ENCODE data around the gene BZW2. TPM values are rescaled to one million over a fixed set of nuclear protein-coding genes. Genes with fewer than 3 reads are reported as not detected.

Gene BZW2
- total and polyA plus RNA-seq, 2 of the 13 experiments (the other 11 are each of a cell fraction or from before 2014, with no cell fraction given), result 21.8 to 95.2 TPM

GRCh38 chr7:16644636-16645592, 1.1 kb upstream of the BZW2 start (continued):
- peak; percentile 50 for TF ChIP-seq ZNF687 (CRISPR knock-in tag; IDR thresholded peaks at IDR 0.05)
- no peak for TF ChIP-seq EED (CRISPR knock-in tag; IDR thresholded peaks at IDR 0.05)
- TF ChIP-seq KAT2B (IDR thresholded peaks at IDR 0.05; ENCODE audit: borderline replicate concordance, low read depth, low read length), result no peak
- no peak for TF ChIP-seq CEBPB (IDR thresholded peaks at IDR 0.05; ENCODE audit: borderline replicate concordance, low read depth, low read length)
- TF ChIP-seq, protein P1, sequence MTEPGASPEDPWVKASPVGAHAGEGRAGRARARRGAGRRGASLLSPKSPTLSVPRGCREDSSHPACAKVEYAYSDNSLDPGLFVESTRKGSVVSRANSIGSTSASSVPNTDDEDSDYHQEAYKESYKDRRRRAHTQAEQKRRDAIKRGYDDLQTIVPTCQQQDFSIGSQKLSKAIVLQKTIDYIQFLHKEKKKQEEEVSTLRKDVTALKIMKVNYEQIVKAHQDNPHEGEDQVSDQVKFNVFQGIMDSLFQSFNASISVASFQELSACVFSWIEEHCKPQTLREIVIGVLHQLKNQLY (CRISPR knock-in tag; IDR thresholded peaks at IDR 0.05), result no peak
- TF ChIP-seq HOXA3 (CRISPR knock-in tag; IDR thresholded peaks at IDR 0.05), result peak; percentile 22
- TF ChIP-seq SP5 (CRISPR knock-in tag; IDR thresholded peaks at IDR 0.05; ENCODE audit: borderline replicate concordance, low read depth), result 0 out of 2 replicates have a peak, but pooled peaks have one; percentile 2
- no peak for TF ChIP-seq ZNF260 (CRISPR knock-in tag; IDR thresholded peaks at IDR 0.05; ENCODE audit: borderline replicate concordance, low read depth)
- no peak for TF ChIP-seq ZNF883 (CRISPR knock-in tag; IDR thresholded peaks at IDR 0.05; ENCODE audit: not compliant biosample characterization)
- TF ChIP-seq, protein P2, sequence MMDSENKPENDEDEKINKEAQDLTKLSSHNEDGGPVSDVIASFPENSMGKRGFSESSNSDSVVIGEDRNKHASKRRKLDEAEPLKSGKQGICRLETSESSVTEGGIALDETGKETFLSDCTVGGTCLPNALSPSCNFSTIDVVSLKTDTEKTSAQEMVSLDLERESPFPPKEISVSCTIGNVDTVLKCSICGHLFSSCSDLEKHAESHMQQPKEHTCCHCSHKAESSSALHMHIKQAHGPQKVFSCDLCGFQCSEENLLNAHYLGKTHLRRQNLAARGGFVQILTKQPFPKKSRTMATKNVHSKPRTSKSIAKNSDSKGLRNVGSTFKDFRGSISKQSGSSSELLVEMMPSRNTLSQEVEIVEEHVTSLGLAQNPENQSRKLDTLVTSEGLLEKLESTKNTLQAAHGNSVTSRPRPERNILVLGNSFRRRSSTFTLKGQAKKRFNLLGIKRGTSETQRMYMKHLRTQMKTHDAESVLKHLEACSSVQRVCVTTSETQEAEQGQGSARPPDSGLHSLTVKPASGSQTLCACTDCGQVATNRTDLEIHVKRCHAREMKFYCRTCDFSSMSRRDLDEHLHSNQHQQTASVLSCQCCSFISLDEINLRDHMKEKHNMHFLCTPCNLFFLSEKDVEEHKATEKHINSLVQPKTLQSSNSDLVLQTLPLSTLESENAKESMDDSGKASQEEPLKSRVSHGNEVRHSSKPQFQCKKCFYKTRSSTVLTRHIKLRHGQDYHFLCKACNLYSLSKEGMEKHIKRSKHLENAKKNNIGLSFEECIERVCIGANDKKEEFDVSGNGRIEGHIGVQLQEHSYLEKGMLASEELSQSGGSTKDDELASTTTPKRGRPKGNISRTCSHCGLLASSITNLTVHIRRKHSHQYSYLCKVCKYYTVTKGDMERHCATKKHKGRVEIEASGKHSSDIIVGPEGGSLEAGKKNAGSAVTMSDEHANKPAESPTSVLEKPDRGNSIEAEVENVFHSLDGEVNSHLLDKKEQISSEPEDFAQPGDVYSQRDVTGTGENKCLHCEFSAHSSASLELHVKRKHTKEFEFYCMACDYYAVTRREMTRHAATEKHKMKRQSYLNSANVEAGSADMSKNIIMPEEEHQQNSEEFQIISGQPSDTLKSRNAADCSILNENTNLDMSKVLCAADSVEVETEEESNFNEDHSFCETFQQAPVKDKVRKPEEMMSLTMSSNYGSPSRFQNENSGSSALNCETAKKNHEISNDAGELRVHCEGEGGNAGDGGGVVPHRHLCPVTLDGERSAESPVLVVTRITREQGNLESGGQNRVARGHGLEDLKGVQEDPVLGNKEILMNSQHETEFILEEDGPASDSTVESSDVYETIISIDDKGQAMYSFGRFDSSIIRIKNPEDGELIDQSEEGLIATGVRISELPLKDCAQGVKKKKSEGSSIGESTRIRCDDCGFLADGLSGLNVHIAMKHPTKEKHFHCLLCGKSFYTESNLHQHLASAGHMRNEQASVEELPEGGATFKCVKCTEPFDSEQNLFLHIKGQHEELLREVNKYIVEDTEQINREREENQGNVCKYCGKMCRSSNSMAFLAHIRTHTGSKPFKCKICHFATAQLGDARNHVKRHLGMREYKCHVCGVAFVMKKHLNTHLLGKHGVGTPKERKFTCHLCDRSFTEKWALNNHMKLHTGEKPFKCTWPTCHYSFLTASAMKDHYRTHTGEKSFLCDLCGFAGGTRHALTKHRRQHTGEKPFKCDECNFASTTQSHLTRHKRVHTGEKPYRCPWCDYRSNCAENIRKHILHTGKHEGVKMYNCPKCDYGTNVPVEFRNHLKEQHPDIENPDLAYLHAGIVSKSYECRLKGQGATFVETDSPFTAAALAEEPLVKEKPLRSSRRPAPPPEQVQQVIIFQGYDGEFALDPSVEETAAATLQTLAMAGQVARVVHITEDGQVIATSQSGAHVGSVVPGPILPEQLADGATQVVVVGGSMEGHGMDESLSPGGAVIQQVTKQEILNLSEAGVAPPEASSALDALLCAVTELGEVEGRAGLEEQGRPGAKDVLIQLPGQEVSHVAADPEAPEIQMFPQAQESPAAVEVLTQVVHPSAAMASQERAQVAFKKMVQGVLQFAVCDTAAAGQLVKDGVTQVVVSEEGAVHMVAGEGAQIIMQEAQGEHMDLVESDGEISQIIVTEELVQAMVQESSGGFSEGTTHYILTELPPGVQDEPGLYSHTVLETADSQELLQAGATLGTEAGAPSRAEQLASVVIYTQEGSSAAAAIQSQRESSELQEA (CRISPR knock-in tag; IDR thresholded peaks at IDR 0.05; ENCODE audit: not compliant biosample characterization), result no peak
- TF ChIP-seq KLF6 (CRISPR knock-in tag; IDR thresholded peaks at IDR 0.05), result no peak
- no peak for TF ChIP-seq JARID2 (CRISPR knock-in tag; IDR thresholded peaks at IDR 0.05; ENCODE audit: insufficient replicate concordance)
